ENCODE results near the gene SIK2. TPM values are rescaled to one million over a fixed set of nuclear protein-coding genes. Genes with fewer than 3 reads are reported as not detected.

SIK2 gene
- total RNA-seq, 1 donor from 2014 or later = 26.3 TPM

GRCh38 chr11:111598559-111598958, 3.7 kb upstream of the SIK2 start:
- TF ChIP-seq CTCF (IDR thresholded peaks at IDR 0.05) = no peak
- no peak overlapping the region for H3K27ac ChIP-seq
- H3K27me3 ChIP-seq (ENCODE audit: low read depth) = no peaks in the 10 kb centered on the region
- no peak for ATAC-seq
- DNase-seq = no peak
- intact Hi-C loops (cut with DNase I) = no loop called here
- H3K4me1 ChIP-seq = peaks cover 10% of the 10 kb centered on the region
- no peaks in the 10 kb centered on the region for H3K9me3 ChIP-seq
- no peaks in the 10 kb centered on the region for H3K36me3 ChIP-seq
- no peak overlapping the region for H3K4me3 ChIP-seq

- no peak for TF ChIP-seq CTCF (IDR thresholded peaks at IDR 0.05)
- no peaks in the 10 kb centered on the region for H3K9me3 ChIP-seq
- H3K27ac ChIP-seq = peak overlapping the region; percentile 99
- no peaks in the 10 kb centered on the region for H3K27me3 ChIP-seq (ENCODE audit: low read depth)
- no peaks in the 10 kb centered on the region for H3K36me3 ChIP-seq
- intact Hi-C loops (cut with DNase I) = loop anchor here (5.0 to 10.0 kb wide), 2 partner anchors 176 to 243 kb away; no protein-coding TSS in a partner anchor
- peak overlapping the region; percentile 87 for H3K4me3 ChIP-seq
- DNase-seq (no peak), ATAC-seq (no peak)
- H3K4me1 ChIP-seq = peaks cover 36% of the 10 kb centered on the region
These were observed 642 bp upstream of the SIK2 start for GRCh38 chr11:111601636-111601978.

GRCh38 chr11:111602865-111603610, 789 bp downstream of the SIK2 start:
- Histone ChIP-seq H3K27ac (peak overlapping the region; percentile 99), H3K36me3 (no peaks in the 10 kb centered on the region), H3K4me3 (peak overlapping the region; percentile 87), H3K9me3 (no peaks in the 10 kb centered on the region), H3K27me3 (ENCODE audit: low read depth) (no peaks in the 10 kb centered on the region), H3K4me1 (peaks cover 44% of the 10 kb centered on the region)
- intact Hi-C loops (cut with DNase I) = loop anchor here (5.0 to 10.0 kb wide), 2 partner anchors 174 to 242 kb away; no protein-coding TSS in a partner anchor
- TF ChIP-seq CTCF (IDR thresholded peaks at IDR 0.05) = no peak
- ATAC-seq (peak; percentile 58 to 60), DNase-seq (peak; percentile 68)

GRCh38 chr11:111603611-111604130, 1.4 kb downstream of the SIK2 start:
- Histone ChIP-seq H3K4me1 (peaks cover 44% of the 10 kb centered on the region), H3K36me3 (no peaks in the 10 kb centered on the region), H3K4me3 (peak overlapping the region; percentile 87), H3K27ac (peak overlapping the region; percentile 99), H3K27me3 (ENCODE audit: low read depth) (no peaks in the 10 kb centered on the region), H3K9me3 (no peaks in the 10 kb centered on the region)
- no peak for ATAC-seq
- no peak for TF ChIP-seq CTCF (IDR thresholded peaks at IDR 0.05)
- intact Hi-C loops (cut with DNase I) = loop anchor here (5.0 to 10.0 kb wide), 2 partner anchors 174 to 241 kb away; no protein-coding TSS in a partner anchor
- DNase-seq = no peak

- Histone ChIP-seq H3K36me3 (no peaks in the 10 kb centered on the region), H3K27me3 (ENCODE audit: low read depth) (no peaks in the 10 kb centered on the region), H3K4me1 (peaks cover 44% of the 10 kb centered on the region), H3K9me3 (no peaks in the 10 kb centered on the region), H3K4me3 (peak overlapping the region; percentile 87), H3K27ac (peak overlapping the region; percentile 99)
- DNase-seq (no peak), ATAC-seq (no peak)
- peak; percentile 58 for TF ChIP-seq CTCF (IDR thresholded peaks at IDR 0.05)
- intact Hi-C loops (cut with DNase I) = loop anchor here (5.0 to 10.0 kb wide), 2 partner anchors 173 to 240 kb away; no protein-coding TSS in a partner anchor
These were observed 2.3 kb downstream of the SIK2 start for GRCh38 chr11:111604392-111605009.

All from lower lobe of right lung (tissue), 2 donors.